ENCODE results near the gene AXIN2.

- TF ChIP-seq REST (tag by site-specific recombination; IDR thresholded peaks at IDR 0.05), result no peak
- peak; percentile 86 for TF ChIP-seq CTCF (tag by site-specific recombination; IDR thresholded peaks at IDR 0.05)
- 0 out of 2 replicates have a peak, but pooled peaks have one; percentile 14 for TF ChIP-seq PATZ1 (tag by site-specific recombination; IDR thresholded peaks at IDR 0.05)
- no peak for TF ChIP-seq ZNF623 (tag by site-specific recombination; IDR thresholded peaks at IDR 0.05)
- TF ChIP-seq REPIN1 (tag by site-specific recombination; IDR thresholded peaks at IDR 0.05; ENCODE audit: low read depth), result no peak
- no peak for TF ChIP-seq ZNF473 (tag by site-specific recombination; IDR thresholded peaks at IDR 0.05)
These were observed 5.2 kb downstream of the AXIN2 start for GRCh38 chr17:65556014-65556909.
